Psoas muscle (tissue), 8 donors: ENCODE results near the gene CEP350. TPM values are rescaled to one million over a fixed set of nuclear protein-coding genes. Genes with fewer than 3 reads are reported as not detected.

Source experiments
- ATAC-seq, 4 donors: fragments of 200-7000 bp; cut with Tn5 transposase; one replicate each; pipeline ENCODE4 v1.9.1; 2020; ENCODE audit warnings: moderate library complexity in 3 of 4, mild to moderate bottlenecking in 2 of 4
- DNase-seq, 2 donors: peaks; one replicate each; pipeline ENCODE4 v3.0.0-alpha.2; 2020
- H3K27ac ChIP-seq: fragments of 200-600 bp; one replicate; pipeline ENCODE4 v1.8.0; 2022
- H3K27me3 ChIP-seq, 3 donors: fragments of 200-600 bp in 1 of 3; one replicate each; pipeline versions ENCODE4 v1.6.1 to v1.8.0; 2013 to 2022; ENCODE audit warnings: low read length in 2 of 3, mild to moderate bottlenecking in 2 of 3, moderate library complexity in 1 of 3; ENCODE audit not compliant: insufficient read depth in 3 of 3
- H3K36me3 ChIP-seq, 2 donors: fragments of 200-600 bp in 1 of 2; one replicate each; pipeline versions ENCODE4 v1.6.1 to v1.8.0; 2013 to 2022; ENCODE audit warnings: low read depth in 1 of 2, mild to moderate bottlenecking in 1 of 2, moderate library complexity in 1 of 2; ENCODE audit not compliant: insufficient read depth in 1 of 2
- H3K4me1 ChIP-seq: fragments of 200-600 bp; one replicate; pipeline ENCODE4 v1.8.0; 2022
- H3K4me3 ChIP-seq: fragments of 200-600 bp; one replicate; pipeline ENCODE4 v1.8.0; 2022; ENCODE audit warnings: mild to moderate bottlenecking
- H3K9me3 ChIP-seq: fragments of 200-600 bp; one replicate; pipeline ENCODE4 v1.8.0; 2022
- WGBS, 3 donors: extraction: QIAGEN DNeasy Blood & Tissue Kit; methylation state at CpG; one replicate each; pipeline versions ENCODE4 v1.1.6 to v1.1.7; 2013; 5-methylcytosine and 5-hydroxymethylcytosine counted together
- intact Hi-C, 2 donors: fragments of 100-400 bp; cut with DNase I; formaldehyde crosslinking; loops; one replicate each; pipeline versions ENCODE4 v1.11.0 to v1.14.2; 2022
- polyA plus RNA-seq, 3 donors: library from polyadenylated mRNA; stranded (reverse); fragments of 200-250 nt; gene quantifications; one replicate each; pipeline ENCODE4 v1.2.3, GENCODE V29; 2013
- total RNA-seq, 4 donors: library from RNA; stranded (reverse); fragmentation: NEBNext Ultra II Directional in 2 of 4; extraction: Animal tissue kit (Norgen Biotek cat#: 25700) in 2 of 4; gene quantifications; one replicate each; pipeline versions ENCODE4 v1.2.1 to v1.2.4, GENCODE V29; 2021 to 2023
- TF ChIP-seq, protein P1 (sequence below): fragments of 200-600 bp; IDR thresholded peaks from one replicate; pipeline ENCODE4 v1.8.0; 2022; ENCODE audit warnings: antibody characterized with exemption
- donor health status: healthy with polysubstance abuse.
- donor health status: DM: no; HTN: no; CAD: no; lungs with moderate emphysema.
- donor health status: Bipolar disorder and iron deficiency.
- donor health status: healthy.
- donor health status: DM: yes; HTN: yes; CAD: no.
- donor health status: DM: no; HTN: no; CAD: no.
- donor health status: DM: no; HTN: no; CAD: no.
- donor health status: DM: yes; HTN: yes; CAD: no.

Gene CEP350
- total and polyA plus RNA-seq, 7 donors: 5.1 to 65.3 (median 52.8) TPM

DNA sequence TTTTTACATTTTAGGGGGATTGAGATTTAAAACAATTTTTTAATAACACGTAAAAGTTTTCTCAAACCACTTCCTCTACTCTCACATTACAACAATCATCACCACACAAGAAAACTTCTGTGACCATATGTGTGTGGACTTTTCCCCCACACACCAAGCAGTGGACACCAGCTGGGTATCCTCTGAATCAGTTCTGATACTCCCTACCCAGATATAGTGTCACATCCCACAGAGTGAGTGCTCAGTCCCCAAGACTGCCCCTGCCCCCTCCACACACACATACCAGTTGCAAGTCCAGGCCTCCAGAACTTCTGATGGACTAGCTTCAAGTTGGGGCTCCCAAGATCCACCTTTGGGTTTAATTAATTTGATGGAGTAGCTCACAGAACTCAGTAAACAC is 146.8 kb downstream of the CEP350 start:
- 91 to 96% (median 94%) methylated on average over 1 of the region's 1 CpG for WGBS, 3 donors
- intact Hi-C loops: loop anchor here in 1 of 2 donors (5.0 kb wide), 1 partner anchor 76 kb away; no protein-coding TSS in a partner anchor
- peaks cover 2 to 95% of the 10 kb centered on the region in 2 donors for H3K36me3 ChIP-seq
- H3K27me3 ChIP-seq: no peaks in the 10 kb centered on the region
- no peak for ATAC-seq
- TF ChIP-seq, protein P1, sequence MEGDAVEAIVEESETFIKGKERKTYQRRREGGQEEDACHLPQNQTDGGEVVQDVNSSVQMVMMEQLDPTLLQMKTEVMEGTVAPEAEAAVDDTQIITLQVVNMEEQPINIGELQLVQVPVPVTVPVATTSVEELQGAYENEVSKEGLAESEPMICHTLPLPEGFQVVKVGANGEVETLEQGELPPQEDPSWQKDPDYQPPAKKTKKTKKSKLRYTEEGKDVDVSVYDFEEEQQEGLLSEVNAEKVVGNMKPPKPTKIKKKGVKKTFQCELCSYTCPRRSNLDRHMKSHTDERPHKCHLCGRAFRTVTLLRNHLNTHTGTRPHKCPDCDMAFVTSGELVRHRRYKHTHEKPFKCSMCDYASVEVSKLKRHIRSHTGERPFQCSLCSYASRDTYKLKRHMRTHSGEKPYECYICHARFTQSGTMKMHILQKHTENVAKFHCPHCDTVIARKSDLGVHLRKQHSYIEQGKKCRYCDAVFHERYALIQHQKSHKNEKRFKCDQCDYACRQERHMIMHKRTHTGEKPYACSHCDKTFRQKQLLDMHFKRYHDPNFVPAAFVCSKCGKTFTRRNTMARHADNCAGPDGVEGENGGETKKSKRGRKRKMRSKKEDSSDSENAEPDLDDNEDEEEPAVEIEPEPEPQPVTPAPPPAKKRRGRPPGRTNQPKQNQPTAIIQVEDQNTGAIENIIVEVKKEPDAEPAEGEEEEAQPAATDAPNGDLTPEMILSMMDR: no peak
- H3K4me1 ChIP-seq: no peaks in the 10 kb centered on the region
- DNase-seq: no peak
- H3K9me3 ChIP-seq: no peaks in the 10 kb centered on the region
- H3K27ac ChIP-seq: no peak overlapping the region
- H3K4me3 ChIP-seq: no peak overlapping the region

- no peak for DNase-seq
- H3K36me3 ChIP-seq: peaks cover 0 to 95% of the 10 kb centered on the region in 2 donors
- no peak overlapping the region for H3K4me3 ChIP-seq
- H3K4me1 ChIP-seq: no peaks in the 10 kb centered on the region
- no peak for ATAC-seq
- WGBS, 3 donors: 97 to 100% (median 99%) methylated on average over 1 of the region's 1 CpG
- H3K27ac ChIP-seq: no peak overlapping the region
- H3K9me3 ChIP-seq: no peaks in the 10 kb centered on the region
- intact Hi-C loops: loop anchor here in 1 of 2 donors (5.0 kb wide), 1 partner anchor 73 kb away; no protein-coding TSS in a partner anchor
- H3K27me3 ChIP-seq: no peaks in the 10 kb centered on the region
- TF ChIP-seq, protein P1: no peak
Observed at GRCh38 chr1:180103819-180104218, 149.2 kb downstream of the CEP350 start.

DNA sequence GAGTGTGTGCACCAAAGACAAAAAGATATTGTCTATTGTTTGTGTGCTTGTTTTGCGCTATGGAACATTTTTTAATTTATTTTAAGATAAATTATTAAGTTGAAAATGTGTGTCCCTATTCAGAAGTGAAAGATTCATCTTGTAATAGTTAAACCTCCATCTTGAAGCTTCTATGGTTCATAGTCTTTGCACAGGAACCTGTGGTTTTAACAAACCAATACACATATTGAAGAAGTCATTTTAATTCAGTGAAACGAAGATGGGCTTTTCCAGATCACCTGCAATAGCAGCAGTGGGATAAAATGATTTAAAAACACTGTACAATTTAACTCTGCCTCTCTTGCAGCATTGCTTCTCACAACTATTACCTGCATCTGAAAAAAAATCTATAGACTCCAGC is 157.5 kb downstream of the CEP350 start:
- Histone ChIP-seq H3K27ac (no peak overlapping the region), H3K4me3 (no peak overlapping the region), H3K4me1 (no peaks in the 10 kb centered on the region), H3K27me3 (no peaks in the 10 kb centered on the region), H3K36me3 (peaks cover 15 to 84% of the 10 kb centered on the region in 2 donors), H3K9me3 (no peaks in the 10 kb centered on the region)
- intact Hi-C loops: no loop called here
- ATAC-seq (no peak), DNase-seq (no peak)
- TF ChIP-seq, protein P1: no peak
- WGBS, 3 donors: 92 to 94% (median 92%) methylated on average over 2 of the region's 2 CpGs

DNA sequence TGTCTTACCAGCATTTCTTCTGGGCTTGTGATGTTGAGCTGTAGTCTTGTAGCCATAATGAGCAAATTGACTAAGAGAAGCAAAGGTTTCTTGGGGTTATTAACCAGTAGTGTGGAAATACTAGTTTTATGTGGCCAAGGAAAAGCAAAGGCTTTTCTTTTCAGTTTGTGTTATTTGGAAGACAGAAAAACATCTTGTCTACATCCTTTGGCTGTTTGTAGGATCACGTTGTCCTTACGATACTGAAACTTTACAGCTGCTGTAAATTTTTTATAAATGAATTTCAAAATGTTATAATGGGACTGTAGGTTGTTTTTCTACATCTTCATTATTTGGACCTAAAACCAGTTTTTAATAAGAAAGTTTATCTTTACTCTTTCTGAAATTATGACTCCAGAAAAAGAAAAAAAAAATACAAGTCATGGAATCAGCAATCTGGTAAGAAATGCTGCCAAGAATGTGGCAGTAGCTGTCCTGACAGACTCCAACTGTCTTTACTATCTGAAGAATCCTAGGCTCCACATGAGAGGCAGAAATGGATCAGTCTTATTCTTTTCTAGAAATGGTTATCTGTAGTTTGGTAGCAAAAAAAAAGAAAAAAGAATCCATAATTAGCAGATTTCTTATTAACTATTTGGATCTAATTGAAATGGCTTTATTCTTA is 158.5 kb downstream of the CEP350 start:
- intact Hi-C loops: no loop called here
- Histone ChIP-seq H3K4me1 (no peaks in the 10 kb centered on the region), H3K36me3 (peaks cover 15 to 74% of the 10 kb centered on the region in 2 donors), H3K27me3 (no peaks in the 10 kb centered on the region), H3K27ac (no peak overlapping the region), H3K4me3 (no peak overlapping the region), H3K9me3 (no peaks in the 10 kb centered on the region)
- WGBS, 3 donors: 74 to 86% (median 79%) methylated on average over 2 of the region's 2 CpGs
- no peak for ATAC-seq
- TF ChIP-seq, protein P1: no peak
- DNase-seq: no peak
